Cardiac fibroblast (primary cell): ENCODE measurements around the gene ELOVL1.

Experiments
- DNase-seq, 2 donors: peaks; one replicate each; pipeline versions ENCODE4 v3.0.0 to v3.0.0-alpha.2; 2010; ENCODE audit warnings: low read depth in 2 of 2
- H3K4me3 ChIP-seq, 2 donors: replicated peaks in 1 of 2; 1 replicate in 1 of 2; 2 replicates in 1 of 2; pipeline ENCODE4 v1.5.1; 2011; ENCODE audit warnings: low read depth in 2 of 2, low read length in 2 of 2, mild to moderate bottlenecking in 2 of 2, moderate library complexity in 1 of 2
- CTCF ChIP-seq: IDR thresholded peaks from one replicate; pipeline ENCODE4 v1.5.1; 2011; ENCODE audit warnings: low read depth, mild to moderate bottlenecking, low read length, inconsistent platforms

Gene ELOVL1

GRCh38 chr1:43350976-43351375 lies 16.8 kb downstream of the ELOVL1 start:
- TF ChIP-seq CTCF: no peak
- no peak for DNase-seq

GRCh38 chr1:43349594-43350306 lies 18.1 kb downstream of the ELOVL1 start:
- peak overlapping the region; percentile 47 to 54 for H3K4me3 ChIP-seq
- TF ChIP-seq CTCF: no peak
- DNase-seq: peak; percentile 26 to 48

More at GRCh38 chr1:43350976-43351375, 16.8 kb downstream of the ELOVL1 start:
- H3K4me3 ChIP-seq: no peak overlapping the region

GRCh38 chr1:43348809-43349593 lies 18.8 kb downstream of the ELOVL1 start:
- H3K4me3 ChIP-seq: peak overlapping the region; percentile 47 to 54
- peak; percentile 40 to 72 for DNase-seq
- TF ChIP-seq CTCF: no peak

- no peak for TF ChIP-seq CTCF
Observed at GRCh38 chr1:43348343-43348808, 19.4 kb downstream of the ELOVL1 start.

GRCh38 chr1:43346636-43347035 lies 21.2 kb downstream of the ELOVL1 start:
- DNase-seq: no peak
- H3K4me3 ChIP-seq: no peak overlapping the region
- TF ChIP-seq CTCF: no peak

More at GRCh38 chr1:43348343-43348808, 19.4 kb downstream of the ELOVL1 start:
- DNase-seq: peak in 1 of 2 donors; percentile 15
- H3K4me3 ChIP-seq: peak overlapping the region; percentile 45 to 54

GRCh38 chr1:43345120-43345519 lies 22.7 kb downstream of the ELOVL1 start:
- peak in 1 of 2 donors; percentile 20 for DNase-seq
- no peak overlapping the region for H3K4me3 ChIP-seq
- TF ChIP-seq CTCF: no peak
